ENCODE data around the gene NKPD1.

Gene NKPD1

GRCh38 chr19:45160870-45161737, at the start of gene NKPD1:
TSS of gene NKPD1 (minus strand) at chr19:45160982. CDS start at chr19:45160150, 832 bp downstream.
- DNase-seq, result no peak
- in situ Hi-C loops (cut with HindIII; ENCODE audit: low pct_ligation_motif_present, low pct_unique_long_range_greater_than_20kb, low sequenced_read_pairs), result no loop called here

GRCh38 chr19:45206328-45206727, 45.5 kb upstream of the NKPD1 start:
- in situ Hi-C loops (cut with HindIII; ENCODE audit: low pct_ligation_motif_present, low pct_unique_long_range_greater_than_20kb, low sequenced_read_pairs), result no loop called here
- no peak for DNase-seq

GRCh38 chr19:45205810-45206209, 45.0 kb upstream of the NKPD1 start:
- DNase-seq, result no peak
- in situ Hi-C loops (cut with HindIII; ENCODE audit: low pct_ligation_motif_present, low pct_unique_long_range_greater_than_20kb, low sequenced_read_pairs), result no loop called here

GRCh38 chr19:45202637-45203036, 41.9 kb upstream of the NKPD1 start:
- in situ Hi-C loops (cut with HindIII; ENCODE audit: low pct_ligation_motif_present, low pct_unique_long_range_greater_than_20kb, low sequenced_read_pairs), result no loop called here
- no peak for DNase-seq

GRCh38 chr19:45200568-45200967, 39.8 kb upstream of the NKPD1 start:
- no peak for DNase-seq
- in situ Hi-C loops (cut with HindIII; ENCODE audit: low pct_ligation_motif_present, low pct_unique_long_range_greater_than_20kb, low sequenced_read_pairs), result no loop called here

- DNase-seq, result no peak
These were observed 35.0 kb upstream of the NKPD1 start for GRCh38 chr19:45195764-45196163.

GRCh38 chr19:45191375-45191774, 30.6 kb upstream of the NKPD1 start:
- in situ Hi-C loops (cut with HindIII; ENCODE audit: low pct_ligation_motif_present, low pct_unique_long_range_greater_than_20kb, low sequenced_read_pairs), result no loop called here
- no peak for DNase-seq

More at GRCh38 chr19:45195764-45196163, 35.0 kb upstream of the NKPD1 start:
- in situ Hi-C loops (cut with HindIII; ENCODE audit: low pct_ligation_motif_present, low pct_unique_long_range_greater_than_20kb, low sequenced_read_pairs), result no loop called here

- in situ Hi-C loops (cut with HindIII; ENCODE audit: low pct_ligation_motif_present, low pct_unique_long_range_greater_than_20kb, low sequenced_read_pairs), result no loop called here
- DNase-seq, result no peak
These were observed 29.2 kb upstream of the NKPD1 start for GRCh38 chr19:45189971-45190370.

GRCh38 chr19:45187421-45188100, 26.8 kb upstream of the NKPD1 start:
- DNase-seq, result peak; percentile 14

GRCh38 chr19:45186509-45187334, 25.9 kb upstream of the NKPD1 start:
- in situ Hi-C loops (cut with HindIII; ENCODE audit: low pct_ligation_motif_present, low pct_unique_long_range_greater_than_20kb, low sequenced_read_pairs), result no loop called here

More at GRCh38 chr19:45187421-45188100, 26.8 kb upstream of the NKPD1 start:
- in situ Hi-C loops (cut with HindIII; ENCODE audit: low pct_ligation_motif_present, low pct_unique_long_range_greater_than_20kb, low sequenced_read_pairs), result no loop called here

GRCh38 chr19:45184115-45184514, 23.3 kb upstream of the NKPD1 start:
- in situ Hi-C loops (cut with HindIII; ENCODE audit: low pct_ligation_motif_present, low pct_unique_long_range_greater_than_20kb, low sequenced_read_pairs), result no loop called here
- no peak for DNase-seq

More at GRCh38 chr19:45186509-45187334, 25.9 kb upstream of the NKPD1 start:
- DNase-seq, result no peak

GRCh38 chr19:45182758-45183157, 22.0 kb upstream of the NKPD1 start:
- no peak for DNase-seq

GRCh38 chr19:45180936-45181335, 20.2 kb upstream of the NKPD1 start:
- no peak for DNase-seq
- in situ Hi-C loops (cut with HindIII; ENCODE audit: low pct_ligation_motif_present, low pct_unique_long_range_greater_than_20kb, low sequenced_read_pairs), result no loop called here

More at GRCh38 chr19:45182758-45183157, 22.0 kb upstream of the NKPD1 start:
- in situ Hi-C loops (cut with HindIII; ENCODE audit: low pct_ligation_motif_present, low pct_unique_long_range_greater_than_20kb, low sequenced_read_pairs), result no loop called here

GRCh38 chr19:45179892-45180370, 19.1 kb upstream of the NKPD1 start:
- in situ Hi-C loops (cut with HindIII; ENCODE audit: low pct_ligation_motif_present, low pct_unique_long_range_greater_than_20kb, low sequenced_read_pairs), result no loop called here
- DNase-seq, result no peak

GRCh38 chr19:45179072-45179891, 18.5 kb upstream of the NKPD1 start:
- peak; percentile 8 for DNase-seq
- in situ Hi-C loops (cut with HindIII; ENCODE audit: low pct_ligation_motif_present, low pct_unique_long_range_greater_than_20kb, low sequenced_read_pairs), result no loop called here

GRCh38 chr19:45178262-45179071, 17.7 kb upstream of the NKPD1 start, which contains the start of gene BLOC1S3:
TSS of gene BLOC1S3 (plus strand) at chr19:45178784. CDS start at chr19:45179297, 513 bp downstream.
- in situ Hi-C loops (cut with HindIII; ENCODE audit: low pct_ligation_motif_present, low pct_unique_long_range_greater_than_20kb, low sequenced_read_pairs), result no loop called here
- DNase-seq, result peak; percentile 99

GRCh38 chr19:45177817-45178261, 17.1 kb upstream of the NKPD1 start, which contains the start of gene TRAPPC6A:
TSS of gene TRAPPC6A (minus strand) at chr19:45178237. CDS start at chr19:45178218, 19 bp downstream.
- peak; percentile 51 for DNase-seq
- in situ Hi-C loops (cut with HindIII; ENCODE audit: low pct_ligation_motif_present, low pct_unique_long_range_greater_than_20kb, low sequenced_read_pairs), result no loop called here

Data from ACHN (cell line).